Lower leg skin (tissue), 3 donors: ENCODE measurements around the gene CWC27.

Source experiments
- CTCF ChIP-seq, 3 donors: fragments of 450-650 bp; IDR thresholded peaks; one replicate each; pipeline ENCODE4 v1.5.1; 2016; ENCODE audit warnings: antibody characterized with exemption in 3 of 3, mild to moderate bottlenecking in 3 of 3, moderate library complexity in 2 of 3
- POLR2A ChIP-seq, 2 donors: fragments of 450-650 bp; IDR thresholded peaks; one replicate each; pipeline ENCODE4 v1.6.1; 2016 to 2017; ENCODE audit warnings: antibody characterized with exemption in 2 of 2, mild to moderate bottlenecking in 1 of 2, moderate library complexity in 1 of 2

- TF ChIP-seq POLR2A (IDR thresholded peaks at IDR 0.05) = no peak
- no peak for TF ChIP-seq CTCF (IDR thresholded peaks at IDR 0.05)
Observed at GRCh38 chr5:64958757-64959391, 190.1 kb downstream of the CWC27 start.
